LNCAP (cell line): ENCODE measurements around the gene GAS2.

Experiments used
- TF ChIP-seq, protein P1 (sequence below): fragments of 450-650 bp; IDR thresholded peaks from 2 replicates; pipeline ENCODE4 v1.5.1; 2017; ENCODE audit warnings: mild to moderate bottlenecking

GAS2 gene

DNA sequence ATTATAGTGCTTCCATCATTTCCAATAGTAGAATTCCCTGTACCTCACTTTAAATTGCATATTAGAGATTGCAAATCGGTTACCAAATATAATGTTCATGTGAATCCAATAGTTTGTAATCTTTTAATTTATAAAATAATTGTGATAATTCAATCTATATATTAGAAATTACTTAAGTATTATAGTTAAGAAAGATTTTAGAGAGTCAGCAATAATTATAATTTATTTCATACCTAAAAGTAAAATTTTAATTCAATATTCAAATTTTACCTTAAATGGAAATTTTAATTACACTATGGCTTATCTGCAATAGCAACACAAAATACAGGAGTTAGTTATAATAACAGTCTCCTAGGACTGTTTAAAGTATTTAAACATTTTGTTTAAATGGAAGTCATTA lies 180.3 kb downstream of the GAS2 start:
- TF ChIP-seq, protein P1, sequence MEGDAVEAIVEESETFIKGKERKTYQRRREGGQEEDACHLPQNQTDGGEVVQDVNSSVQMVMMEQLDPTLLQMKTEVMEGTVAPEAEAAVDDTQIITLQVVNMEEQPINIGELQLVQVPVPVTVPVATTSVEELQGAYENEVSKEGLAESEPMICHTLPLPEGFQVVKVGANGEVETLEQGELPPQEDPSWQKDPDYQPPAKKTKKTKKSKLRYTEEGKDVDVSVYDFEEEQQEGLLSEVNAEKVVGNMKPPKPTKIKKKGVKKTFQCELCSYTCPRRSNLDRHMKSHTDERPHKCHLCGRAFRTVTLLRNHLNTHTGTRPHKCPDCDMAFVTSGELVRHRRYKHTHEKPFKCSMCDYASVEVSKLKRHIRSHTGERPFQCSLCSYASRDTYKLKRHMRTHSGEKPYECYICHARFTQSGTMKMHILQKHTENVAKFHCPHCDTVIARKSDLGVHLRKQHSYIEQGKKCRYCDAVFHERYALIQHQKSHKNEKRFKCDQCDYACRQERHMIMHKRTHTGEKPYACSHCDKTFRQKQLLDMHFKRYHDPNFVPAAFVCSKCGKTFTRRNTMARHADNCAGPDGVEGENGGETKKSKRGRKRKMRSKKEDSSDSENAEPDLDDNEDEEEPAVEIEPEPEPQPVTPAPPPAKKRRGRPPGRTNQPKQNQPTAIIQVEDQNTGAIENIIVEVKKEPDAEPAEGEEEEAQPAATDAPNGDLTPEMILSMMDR = no peak

DNA sequence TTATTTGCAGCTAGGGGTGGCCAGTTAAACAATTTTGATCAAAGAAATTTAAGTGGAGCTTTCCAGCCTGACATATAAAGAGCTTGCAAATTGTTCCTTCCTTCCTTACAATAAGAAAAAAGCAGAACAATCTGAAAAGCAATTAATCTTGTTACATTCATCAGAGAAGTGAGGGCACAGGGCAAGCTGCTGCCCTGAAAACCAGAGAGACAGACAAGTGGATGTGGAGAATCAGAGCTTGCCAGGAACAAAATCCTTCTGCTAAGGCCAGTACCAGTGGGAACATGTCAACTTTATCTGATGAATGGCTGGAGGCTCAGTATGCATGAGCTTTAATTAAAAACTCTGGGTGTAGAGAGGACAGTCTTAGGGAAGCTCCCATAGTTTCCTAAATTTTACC lies 185.1 kb downstream of the GAS2 start:
- TF ChIP-seq, protein P1 = no peak

DNA sequence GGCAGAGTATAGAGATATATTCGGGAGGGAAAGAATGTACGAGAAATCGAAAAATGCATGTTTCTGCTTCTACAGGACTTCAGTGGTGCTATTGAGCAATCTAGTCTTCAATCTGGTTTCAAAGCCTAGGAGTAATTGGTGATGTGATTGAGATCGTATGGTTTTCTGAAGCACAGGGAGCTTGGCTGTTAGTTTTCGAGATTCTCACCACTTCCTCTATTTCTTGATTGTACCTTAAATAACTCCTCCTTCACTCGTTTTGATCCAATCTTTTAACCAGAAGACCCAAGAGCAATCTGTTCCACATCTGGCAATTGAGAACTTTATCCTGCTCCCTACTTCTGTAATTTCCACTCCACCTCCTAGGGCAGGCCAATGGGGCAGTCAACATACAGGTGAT lies 193.3 kb downstream of the GAS2 start:
- TF ChIP-seq, protein P1 = no peak

DNA sequence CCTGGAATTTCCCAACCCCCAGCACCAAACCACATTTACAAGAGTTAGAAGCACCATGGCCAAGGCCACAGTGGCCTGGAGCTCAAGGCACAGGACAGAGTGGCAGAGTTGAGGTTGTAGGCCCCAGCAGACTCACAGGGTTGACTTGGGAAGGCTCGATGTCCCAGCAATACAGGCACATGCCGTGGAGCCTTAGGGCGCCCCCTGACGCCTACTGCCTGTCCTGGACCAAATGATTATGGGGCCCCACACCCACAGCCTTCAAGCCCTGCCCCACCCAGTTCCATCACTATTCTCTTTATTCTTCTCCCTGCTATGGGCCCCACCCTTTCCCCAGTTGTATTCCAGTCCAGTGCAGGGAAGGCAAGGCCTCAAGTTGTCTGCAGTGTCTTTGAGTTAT lies 193.8 kb downstream of the GAS2 start, which contains the start of gene CCDC179:
CCDC179 (minus strand) TSS at position 234 of the 400 bp plus-strand sequence; CDS start at position 181, 53 bp downstream.
- TF ChIP-seq, protein P1 = no peak
